ENCODE measurements around the gene ATP9B.

The ATP9B gene

DNA sequence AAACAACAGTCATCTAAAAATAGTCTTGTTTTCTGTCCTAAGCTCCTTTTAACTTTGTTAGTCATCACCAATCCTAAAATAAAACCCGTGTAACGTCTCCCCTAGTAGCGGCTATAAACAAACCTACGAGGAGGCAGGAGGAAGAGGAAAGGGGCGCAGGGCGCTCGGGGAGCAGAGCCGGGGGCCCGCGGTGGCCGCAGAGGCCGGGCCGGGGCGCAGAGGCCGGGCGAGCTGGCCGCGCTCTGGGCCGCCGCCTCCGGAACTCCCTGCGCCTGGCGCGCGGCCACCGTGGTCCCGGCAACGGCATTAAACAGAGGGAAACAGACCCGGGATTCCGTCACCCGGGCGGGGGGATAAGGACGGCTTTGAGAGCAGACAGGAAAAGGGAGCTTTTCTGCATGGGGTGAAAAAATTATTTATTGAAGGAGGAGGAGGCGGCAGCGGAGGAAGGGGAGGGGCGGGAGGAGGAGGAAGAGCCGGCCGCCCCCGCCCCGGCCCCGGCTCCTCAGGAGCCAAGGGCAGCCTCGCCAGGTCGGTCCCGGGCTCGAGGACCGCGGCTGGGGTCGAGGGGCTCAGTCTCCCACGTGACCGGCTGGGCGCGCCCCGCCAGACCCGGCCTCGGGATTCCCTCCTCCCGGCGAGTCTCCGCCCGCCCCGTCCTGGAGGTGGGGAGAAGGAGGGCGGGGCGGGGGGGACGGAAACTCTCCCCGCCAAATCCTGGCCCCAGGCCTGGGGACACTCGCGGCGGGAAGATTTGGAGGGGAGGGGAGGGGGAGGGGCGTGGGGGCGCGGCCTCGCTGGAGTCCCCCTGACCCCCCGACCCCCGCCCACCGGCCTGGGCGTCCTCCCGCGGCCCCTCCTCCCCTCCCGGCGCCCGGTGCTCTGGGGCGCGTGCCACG, 324.7 kb downstream of the ATP9B start (continued):
- TF ChIP-seq, protein P1, sequence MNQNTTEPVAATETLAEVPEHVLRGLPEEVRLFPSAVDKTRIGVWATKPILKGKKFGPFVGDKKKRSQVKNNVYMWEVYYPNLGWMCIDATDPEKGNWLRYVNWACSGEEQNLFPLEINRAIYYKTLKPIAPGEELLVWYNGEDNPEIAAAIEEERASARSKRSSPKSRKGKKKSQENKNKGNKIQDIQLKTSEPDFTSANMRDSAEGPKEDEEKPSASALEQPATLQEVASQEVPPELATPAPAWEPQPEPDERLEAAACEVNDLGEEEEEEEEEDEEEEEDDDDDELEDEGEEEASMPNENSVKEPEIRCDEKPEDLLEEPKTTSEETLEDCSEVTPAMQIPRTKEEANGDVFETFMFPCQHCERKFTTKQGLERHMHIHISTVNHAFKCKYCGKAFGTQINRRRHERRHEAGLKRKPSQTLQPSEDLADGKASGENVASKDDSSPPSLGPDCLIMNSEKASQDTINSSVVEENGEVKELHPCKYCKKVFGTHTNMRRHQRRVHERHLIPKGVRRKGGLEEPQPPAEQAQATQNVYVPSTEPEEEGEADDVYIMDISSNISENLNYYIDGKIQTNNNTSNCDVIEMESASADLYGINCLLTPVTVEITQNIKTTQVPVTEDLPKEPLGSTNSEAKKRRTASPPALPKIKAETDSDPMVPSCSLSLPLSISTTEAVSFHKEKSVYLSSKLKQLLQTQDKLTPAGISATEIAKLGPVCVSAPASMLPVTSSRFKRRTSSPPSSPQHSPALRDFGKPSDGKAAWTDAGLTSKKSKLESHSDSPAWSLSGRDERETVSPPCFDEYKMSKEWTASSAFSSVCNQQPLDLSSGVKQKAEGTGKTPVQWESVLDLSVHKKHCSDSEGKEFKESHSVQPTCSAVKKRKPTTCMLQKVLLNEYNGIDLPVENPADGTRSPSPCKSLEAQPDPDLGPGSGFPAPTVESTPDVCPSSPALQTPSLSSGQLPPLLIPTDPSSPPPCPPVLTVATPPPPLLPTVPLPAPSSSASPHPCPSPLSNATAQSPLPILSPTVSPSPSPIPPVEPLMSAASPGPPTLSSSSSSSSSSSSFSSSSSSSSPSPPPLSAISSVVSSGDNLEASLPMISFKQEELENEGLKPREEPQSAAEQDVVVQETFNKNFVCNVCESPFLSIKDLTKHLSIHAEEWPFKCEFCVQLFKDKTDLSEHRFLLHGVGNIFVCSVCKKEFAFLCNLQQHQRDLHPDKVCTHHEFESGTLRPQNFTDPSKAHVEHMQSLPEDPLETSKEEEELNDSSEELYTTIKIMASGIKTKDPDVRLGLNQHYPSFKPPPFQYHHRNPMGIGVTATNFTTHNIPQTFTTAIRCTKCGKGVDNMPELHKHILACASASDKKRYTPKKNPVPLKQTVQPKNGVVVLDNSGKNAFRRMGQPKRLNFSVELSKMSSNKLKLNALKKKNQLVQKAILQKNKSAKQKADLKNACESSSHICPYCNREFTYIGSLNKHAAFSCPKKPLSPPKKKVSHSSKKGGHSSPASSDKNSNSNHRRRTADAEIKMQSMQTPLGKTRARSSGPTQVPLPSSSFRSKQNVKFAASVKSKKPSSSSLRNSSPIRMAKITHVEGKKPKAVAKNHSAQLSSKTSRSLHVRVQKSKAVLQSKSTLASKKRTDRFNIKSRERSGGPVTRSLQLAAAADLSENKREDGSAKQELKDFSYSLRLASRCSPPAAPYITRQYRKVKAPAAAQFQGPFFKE (tag by site-specific recombination; IDR thresholded peaks at IDR 0.05; ENCODE audit: borderline replicate concordance) = no peak
- TF ChIP-seq, protein P2, sequence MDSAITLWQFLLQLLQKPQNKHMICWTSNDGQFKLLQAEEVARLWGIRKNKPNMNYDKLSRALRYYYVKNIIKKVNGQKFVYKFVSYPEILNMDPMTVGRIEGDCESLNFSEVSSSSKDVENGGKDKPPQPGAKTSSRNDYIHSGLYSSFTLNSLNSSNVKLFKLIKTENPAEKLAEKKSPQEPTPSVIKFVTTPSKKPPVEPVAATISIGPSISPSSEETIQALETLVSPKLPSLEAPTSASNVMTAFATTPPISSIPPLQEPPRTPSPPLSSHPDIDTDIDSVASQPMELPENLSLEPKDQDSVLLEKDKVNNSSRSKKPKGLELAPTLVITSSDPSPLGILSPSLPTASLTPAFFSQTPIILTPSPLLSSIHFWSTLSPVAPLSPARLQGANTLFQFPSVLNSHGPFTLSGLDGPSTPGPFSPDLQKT (IDR thresholded peaks at IDR 0.05; ENCODE audit: borderline replicate concordance, low read depth, low read length) = no peak
- peak; percentile 73 for TF ChIP-seq KLF9 (tag by site-specific recombination; IDR thresholded peaks at IDR 0.05; ENCODE audit: low read depth)
- TF ChIP-seq ZNF530 (tag by site-specific recombination; IDR thresholded peaks at IDR 0.05; ENCODE audit: low read depth) = no peak
- no peak for TF ChIP-seq ZNF654 (tag by site-specific recombination; IDR thresholded peaks at IDR 0.05; ENCODE audit: low read depth)
- TF ChIP-seq ZNF600 (tag by site-specific recombination; IDR thresholded peaks at IDR 0.05) = no peak
- no peak for TF ChIP-seq ZNF140 (tag by site-specific recombination; IDR thresholded peaks at IDR 0.05)
- TF ChIP-seq HOXC10 (CRISPR knock-in tag; IDR thresholded peaks at IDR 0.05) = no peak
- TF ChIP-seq, protein P3, sequence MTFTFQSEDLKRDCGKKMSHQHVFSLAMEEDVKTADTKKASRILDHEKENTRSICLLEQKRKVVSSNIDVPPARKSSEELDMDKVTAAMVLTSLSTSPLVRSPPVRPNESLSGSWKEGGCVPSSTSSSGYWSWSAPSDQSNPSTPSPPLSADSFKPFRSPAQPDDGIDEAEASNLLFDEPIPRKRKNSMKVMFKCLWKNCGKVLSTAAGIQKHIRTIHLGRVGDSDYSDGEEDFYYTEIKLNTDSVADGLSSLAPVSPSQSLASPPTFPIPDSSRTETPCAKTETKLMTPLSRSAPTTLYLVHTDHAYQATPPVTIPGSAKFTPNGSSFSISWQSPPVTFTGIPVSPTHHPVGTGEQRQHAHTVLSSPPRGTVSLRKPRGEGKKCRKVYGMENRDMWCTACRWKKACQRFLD (tag by site-specific recombination; IDR thresholded peaks at IDR 0.05) = no peak
- TF ChIP-seq ZNF354C (tag by site-specific recombination; IDR thresholded peaks at IDR 0.05; ENCODE audit: borderline replicate concordance, low read depth) = no peak
- TF ChIP-seq ZNF366 (tag by site-specific recombination; conservative IDR thresholded peaks at IDR 0.05) = peak; percentile 75
- TF ChIP-seq ZSCAN23 (tag by site-specific recombination; IDR thresholded peaks at IDR 0.05) = no peak
- TF ChIP-seq SP3 (tag by site-specific recombination; IDR thresholded peaks at IDR 0.05) = peak; percentile 83
- TF ChIP-seq MZF1 (tag by site-specific recombination; IDR thresholded peaks at IDR 0.05; ENCODE audit: borderline replicate concordance) = 0 out of 2 replicates have a peak, but pooled peaks have one; percentile 43
- TF ChIP-seq, protein P4, sequence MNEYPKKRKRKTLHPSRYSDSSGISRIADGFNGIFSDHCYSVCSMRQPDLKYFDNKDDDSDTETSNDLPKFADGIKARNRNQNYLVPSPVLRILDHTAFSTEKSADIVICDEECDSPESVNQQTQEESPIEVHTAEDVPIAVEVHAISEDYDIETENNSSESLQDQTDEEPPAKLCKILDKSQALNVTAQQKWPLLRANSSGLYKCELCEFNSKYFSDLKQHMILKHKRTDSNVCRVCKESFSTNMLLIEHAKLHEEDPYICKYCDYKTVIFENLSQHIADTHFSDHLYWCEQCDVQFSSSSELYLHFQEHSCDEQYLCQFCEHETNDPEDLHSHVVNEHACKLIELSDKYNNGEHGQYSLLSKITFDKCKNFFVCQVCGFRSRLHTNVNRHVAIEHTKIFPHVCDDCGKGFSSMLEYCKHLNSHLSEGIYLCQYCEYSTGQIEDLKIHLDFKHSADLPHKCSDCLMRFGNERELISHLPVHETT (tag by site-specific recombination; IDR thresholded peaks at IDR 0.05) = no peak
- TF ChIP-seq, protein P5, sequence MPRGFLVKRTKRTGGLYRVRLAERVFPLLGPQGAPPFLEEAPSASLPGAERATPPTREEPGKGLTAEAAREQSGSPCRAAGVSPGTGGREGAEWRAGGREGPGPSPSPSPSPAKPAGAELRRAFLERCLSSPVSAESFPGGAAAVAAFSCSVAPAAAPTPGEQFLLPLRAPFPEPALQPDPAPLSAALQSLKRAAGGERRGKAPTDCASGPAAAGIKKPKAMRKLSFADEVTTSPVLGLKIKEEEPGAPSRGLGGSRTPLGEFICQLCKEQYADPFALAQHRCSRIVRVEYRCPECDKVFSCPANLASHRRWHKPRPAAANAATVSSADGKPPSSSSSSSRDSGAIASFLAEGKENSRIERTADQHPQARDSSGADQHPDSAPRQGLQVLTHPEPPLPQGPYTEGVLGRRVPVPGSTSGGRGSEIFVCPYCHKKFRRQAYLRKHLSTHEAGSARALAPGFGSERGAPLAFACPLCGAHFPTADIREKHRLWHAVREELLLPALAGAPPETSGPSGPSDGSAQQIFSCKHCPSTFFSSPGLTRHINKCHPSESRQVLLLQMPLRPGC (tag by site-specific recombination; IDR thresholded peaks at IDR 0.05) = no peak
- TF ChIP-seq SP2 (tag by site-specific recombination; IDR thresholded peaks at IDR 0.05) = peak; percentile 67
- TF ChIP-seq SP7 (tag by site-specific recombination; IDR thresholded peaks at IDR 0.05) = peak; percentile 51; the same call in 1 of the 2 replicates
- no peak for TF ChIP-seq ZNF138 (tag by site-specific recombination; IDR thresholded peaks at IDR 0.05; ENCODE audit: borderline replicate concordance)
- peak; percentile 67 for TF ChIP-seq GLIS1 (tag by site-specific recombination; IDR thresholded peaks at IDR 0.05)
- no peak for TF ChIP-seq YY1 (tag by site-specific recombination; IDR thresholded peaks at IDR 0.05)
- no peak for TF ChIP-seq ZNF292 (tag by site-specific recombination; IDR thresholded peaks at IDR 0.05; ENCODE audit: borderline replicate concordance, low read depth)
- no peak for TF ChIP-seq TRIM28 (IDR thresholded peaks at IDR 0.05; ENCODE audit: borderline replicate concordance, low read length)
- no peak for TF ChIP-seq ZNF792 (tag by site-specific recombination; IDR thresholded peaks at IDR 0.05)
- peak; percentile 52; the same call in 1 of the 2 replicates for TF ChIP-seq ZNF449 (tag by site-specific recombination; IDR thresholded peaks at IDR 0.05)
- peak; percentile 94 for TF ChIP-seq ZBTB20 (tag by site-specific recombination; IDR thresholded peaks at IDR 0.05)

Measured in HEK293 (cell line).